ENCODE data around the gene MZT2B. TPM values are rescaled to one million over a fixed set of nuclear protein-coding genes. Genes with fewer than 3 reads are reported as not detected.
"Not testable (repeated sequence)": the region's sequence is repeated elsewhere in the genome, so short reads cannot be mapped to it uniquely, and the experiment has no call there.

The MZT2B gene
- polyA plus RNA-seq, 1 donor from 2014 or later: 257 TPM

DNA sequence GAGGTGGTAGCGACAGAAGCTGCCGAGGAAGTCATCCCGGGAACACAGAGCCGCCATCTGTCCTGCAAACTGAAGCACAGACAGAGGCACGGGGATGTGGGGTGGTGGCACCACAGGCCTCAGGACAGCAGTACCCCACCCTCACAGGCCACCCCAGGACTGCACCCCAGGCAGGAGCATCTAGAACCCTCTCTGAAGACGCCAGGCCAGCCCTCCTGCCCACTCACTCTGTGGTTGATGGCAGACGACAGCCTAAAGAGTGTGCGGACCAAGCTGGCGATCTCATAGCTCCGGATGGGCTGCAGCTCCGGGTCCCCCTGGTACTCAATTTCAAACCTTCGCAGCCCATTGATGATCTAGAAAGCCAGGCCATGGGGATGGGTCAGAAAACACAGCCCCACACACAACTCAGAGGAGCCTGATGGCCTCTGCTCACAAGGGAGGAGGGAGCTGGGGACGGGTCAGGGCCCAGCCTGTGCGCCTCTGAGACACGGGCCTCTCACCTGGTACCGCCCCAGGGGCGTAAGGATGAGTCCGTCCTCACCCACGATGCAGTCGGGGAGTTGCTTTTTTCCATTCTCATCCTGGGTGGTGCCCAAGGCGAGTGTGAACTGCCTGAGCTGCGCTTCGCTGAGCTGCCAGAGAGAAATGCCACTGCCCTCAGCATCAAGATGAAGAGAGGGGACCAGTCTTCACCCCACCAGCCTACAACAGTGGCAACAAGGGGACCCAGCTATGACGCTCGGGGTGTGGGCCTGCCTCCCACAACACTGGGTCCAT, 29.1 kb upstream of the MZT2B start:
- H3K79me2 ChIP-seq (replicated peaks; ENCODE audit: insufficient read depth, low read length): no peaks in the 10 kb centered on the region
- H3K36me3 ChIP-seq (ENCODE audit: insufficient read depth, low read length): no peaks in the 10 kb centered on the region
- H3F3A ChIP-seq (ENCODE audit: insufficient read depth, low read length, poor library complexity, severe bottlenecking): no peaks in the 10 kb centered on the region
- no peak overlapping the region for H3K4me3 ChIP-seq (ENCODE audit: low read length)
- no peak overlapping the region for H2AFZ ChIP-seq (ENCODE audit: low read depth, low read length)
- H3K27ac ChIP-seq (ENCODE audit: low read length): no peak overlapping the region
- no peaks in the 10 kb centered on the region for H4K20me1 ChIP-seq (ENCODE audit: insufficient read depth)
- no peaks in the 10 kb centered on the region for H3K27me3 ChIP-seq (ENCODE audit: insufficient read depth, low read depth, low read length)
- H3K9me2 ChIP-seq (ENCODE audit: insufficient read depth, low read length): no peaks in the 10 kb centered on the region
- no peak overlapping the region for H3K9ac ChIP-seq (ENCODE audit: low read length)
- H3K4me2 ChIP-seq (ENCODE audit: low read length): no peak overlapping the region
- TF ChIP-seq CTCF (IDR thresholded peaks at IDR 0.05; ENCODE audit: poor library complexity, severe bottlenecking) (no peak), POLR2AphosphoS5 (IDR thresholded peaks at IDR 0.05) (no peak), EP300 (conservative IDR thresholded peaks at IDR 0.05; ENCODE audit: poor library complexity, severe bottlenecking) (no peak), RAD21 (conservative IDR thresholded peaks at IDR 0.05) (no peak), MXI1 (conservative IDR thresholded peaks at IDR 0.05; ENCODE audit: poor library complexity, severe bottlenecking) (no peak), EZH2 (IDR thresholded peaks at IDR 0.05; ENCODE audit: borderline replicate concordance, insufficient read depth, low read length, poor library complexity, severe bottlenecking) (no peak), SMC3 (conservative IDR thresholded peaks at IDR 0.05; ENCODE audit: poor library complexity) (no peak), TAF1 (IDR thresholded peaks at IDR 0.05; ENCODE audit: low read depth) (no peak)
- TF ChIP-seq, protein P1, sequence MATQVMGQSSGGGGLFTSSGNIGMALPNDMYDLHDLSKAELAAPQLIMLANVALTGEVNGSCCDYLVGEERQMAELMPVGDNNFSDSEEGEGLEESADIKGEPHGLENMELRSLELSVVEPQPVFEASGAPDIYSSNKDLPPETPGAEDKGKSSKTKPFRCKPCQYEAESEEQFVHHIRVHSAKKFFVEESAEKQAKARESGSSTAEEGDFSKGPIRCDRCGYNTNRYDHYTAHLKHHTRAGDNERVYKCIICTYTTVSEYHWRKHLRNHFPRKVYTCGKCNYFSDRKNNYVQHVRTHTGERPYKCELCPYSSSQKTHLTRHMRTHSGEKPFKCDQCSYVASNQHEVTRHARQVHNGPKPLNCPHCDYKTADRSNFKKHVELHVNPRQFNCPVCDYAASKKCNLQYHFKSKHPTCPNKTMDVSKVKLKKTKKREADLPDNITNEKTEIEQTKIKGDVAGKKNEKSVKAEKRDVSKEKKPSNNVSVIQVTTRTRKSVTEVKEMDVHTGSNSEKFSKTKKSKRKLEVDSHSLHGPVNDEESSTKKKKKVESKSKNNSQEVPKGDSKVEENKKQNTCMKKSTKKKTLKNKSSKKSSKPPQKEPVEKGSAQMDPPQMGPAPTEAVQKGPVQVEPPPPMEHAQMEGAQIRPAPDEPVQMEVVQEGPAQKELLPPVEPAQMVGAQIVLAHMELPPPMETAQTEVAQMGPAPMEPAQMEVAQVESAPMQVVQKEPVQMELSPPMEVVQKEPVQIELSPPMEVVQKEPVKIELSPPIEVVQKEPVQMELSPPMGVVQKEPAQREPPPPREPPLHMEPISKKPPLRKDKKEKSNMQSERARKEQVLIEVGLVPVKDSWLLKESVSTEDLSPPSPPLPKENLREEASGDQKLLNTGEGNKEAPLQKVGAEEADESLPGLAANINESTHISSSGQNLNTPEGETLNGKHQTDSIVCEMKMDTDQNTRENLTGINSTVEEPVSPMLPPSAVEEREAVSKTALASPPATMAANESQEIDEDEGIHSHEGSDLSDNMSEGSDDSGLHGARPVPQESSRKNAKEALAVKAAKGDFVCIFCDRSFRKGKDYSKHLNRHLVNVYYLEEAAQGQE (IDR thresholded peaks at IDR 0.05; ENCODE audit: borderline replicate concordance): no peak
- H3K9me3 ChIP-seq (ENCODE audit: low read length): no peaks in the 10 kb centered on the region

DNA sequence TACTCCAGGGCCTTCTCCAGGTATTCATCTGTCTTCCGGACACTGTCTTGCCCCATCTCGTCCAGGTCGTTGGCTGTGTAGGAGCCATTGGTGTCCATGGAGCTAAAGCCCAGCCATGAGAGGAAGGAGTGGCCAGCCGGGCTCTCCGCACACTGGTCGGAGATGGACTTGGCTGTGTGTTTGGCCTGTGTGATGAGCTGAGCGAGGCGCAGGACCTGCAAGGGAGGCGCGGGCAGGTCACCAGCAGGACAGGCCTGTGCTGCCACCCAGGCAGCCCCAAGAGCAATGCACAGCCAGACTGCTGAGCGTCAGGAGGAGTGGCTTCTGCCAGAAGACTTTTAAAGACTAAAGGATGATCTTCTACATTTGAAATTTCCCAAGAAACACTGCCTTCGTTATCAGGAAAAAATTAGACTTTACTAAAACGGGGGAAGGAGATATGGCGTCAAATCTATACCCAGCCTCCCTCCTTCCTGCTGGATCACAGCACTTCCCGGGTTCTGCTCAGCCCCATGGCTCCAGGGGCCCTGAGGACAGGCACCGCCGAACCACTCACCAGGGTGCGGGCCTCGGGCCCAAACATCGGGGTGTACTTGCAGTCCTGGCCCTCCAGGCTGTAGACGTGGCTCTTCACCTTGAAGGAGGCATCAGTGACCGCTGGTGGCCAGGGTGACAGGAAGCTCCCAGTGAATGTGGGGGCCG, 28.2 kb upstream of the MZT2B start:
- H4K20me1 ChIP-seq (ENCODE audit: insufficient read depth); H3K36me3 ChIP-seq (ENCODE audit: insufficient read depth, low read length); H3F3A ChIP-seq (ENCODE audit: insufficient read depth, low read length, poor library complexity, severe bottlenecking): not testable (repeated sequence)

GRCh38 chr2:130154423-130154770, 27.7 kb upstream of the MZT2B start:
- H3K4me3 ChIP-seq (ENCODE audit: low read length); H3K9me3 ChIP-seq (ENCODE audit: low read length); H3K27me3 ChIP-seq (ENCODE audit: insufficient read depth, low read depth, low read length); H3K9me2 ChIP-seq (ENCODE audit: insufficient read depth, low read length); H3K36me3 ChIP-seq (ENCODE audit: insufficient read depth, low read length); H2AFZ ChIP-seq (ENCODE audit: low read depth, low read length); H3K4me2 ChIP-seq (ENCODE audit: low read length); H3K79me2 ChIP-seq (replicated peaks; ENCODE audit: insufficient read depth, low read length); H3K27ac ChIP-seq (ENCODE audit: low read length); H3F3A ChIP-seq (ENCODE audit: insufficient read depth, low read length, poor library complexity, severe bottlenecking); H4K20me1 ChIP-seq (ENCODE audit: insufficient read depth); H3K9ac ChIP-seq (ENCODE audit: low read length): not testable (repeated sequence)

More for the DNA sequence above, 28.2 kb upstream of the MZT2B start:
- not testable (repeated sequence) for H3K27me3 ChIP-seq (ENCODE audit: insufficient read depth, low read depth, low read length); H3K9me2 ChIP-seq (ENCODE audit: insufficient read depth, low read length); H2AFZ ChIP-seq (ENCODE audit: low read depth, low read length); H3K79me2 ChIP-seq (replicated peaks; ENCODE audit: insufficient read depth, low read length); H3K9ac ChIP-seq (ENCODE audit: low read length); H3K4me2 ChIP-seq (ENCODE audit: low read length); H3K4me3 ChIP-seq (ENCODE audit: low read length); H3K9me3 ChIP-seq (ENCODE audit: low read length); H3K27ac ChIP-seq (ENCODE audit: low read length)
